ENCODE measurements around the gene TPX2. TPM values are rescaled to one million over a fixed set of nuclear protein-coding genes. Genes with fewer than 3 reads are reported as not detected.

The TPX2 gene
- polyA plus RNA-seq, 2 of the 4 experiments (the other 2 are of a cell fraction), result 92.9 TPM

DNA sequence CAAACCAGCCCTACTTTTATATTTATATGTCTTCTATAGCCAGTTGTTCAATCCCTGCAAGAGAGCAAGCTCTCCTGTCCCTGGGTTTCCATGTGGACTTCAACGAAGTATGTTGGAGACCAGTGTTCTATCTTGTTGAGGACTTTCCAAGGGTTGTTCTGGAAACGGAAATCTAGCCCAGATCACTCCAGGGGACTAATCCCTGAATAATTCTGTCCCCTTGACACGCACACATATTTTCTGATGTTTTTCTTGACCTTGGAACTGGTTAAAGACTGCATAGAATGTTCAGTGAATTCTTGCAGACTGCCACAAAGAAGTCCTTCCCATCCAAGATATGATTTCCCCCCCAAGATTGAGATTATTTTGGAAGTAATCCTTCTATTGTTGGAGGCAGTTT is 70.6 kb downstream of the TPX2 start:
- Histone ChIP-seq H3K4me1 (0 out of 3 replicates have a peak, but pooled peaks cover 4% of the 10 kb centered on the region), H3K4me3 (no peak overlapping the region), H3K9me3 (no peaks in the 10 kb centered on the region), H3K27ac (no peak overlapping the region), H3K4me2 (no peak overlapping the region)
- ATAC-seq (no peak), DNase-seq (ENCODE audit: low read depth in 1 of 2, low spot score in 1 of 2) (no peak), FAIRE-seq (no peak)
- 82% methylated on average over 3 of the region's 3 CpGs for WGBS (ENCODE audit: missing lambda C conversion rate)
- CTCF ChIA-PET, result interaction anchor here (0.9 to 3.8 kb wide), 6 partner anchors 13 to 282 kb away, joined by 3 to 32 read pairs (median 4); no protein-coding TSS in a partner anchor
- POLR2A ChIA-PET, result no interaction called here
- TF ChIP-seq ESRRA (IDR thresholded peaks at IDR 0.05; ENCODE audit: borderline replicate concordance, low read length), result no peak
- TF ChIP-seq, protein P1, sequence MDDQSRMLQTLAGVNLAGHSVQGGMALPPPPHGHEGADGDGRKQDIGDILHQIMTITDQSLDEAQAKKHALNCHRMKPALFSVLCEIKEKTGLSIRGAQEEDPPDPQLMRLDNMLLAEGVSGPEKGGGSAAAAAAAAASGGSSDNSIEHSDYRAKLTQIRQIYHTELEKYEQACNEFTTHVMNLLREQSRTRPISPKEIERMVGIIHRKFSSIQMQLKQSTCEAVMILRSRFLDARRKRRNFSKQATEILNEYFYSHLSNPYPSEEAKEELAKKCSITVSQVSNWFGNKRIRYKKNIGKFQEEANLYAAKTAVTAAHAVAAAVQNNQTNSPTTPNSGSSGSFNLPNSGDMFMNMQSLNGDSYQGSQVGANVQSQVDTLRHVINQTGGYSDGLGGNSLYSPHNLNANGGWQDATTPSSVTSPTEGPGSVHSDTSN (IDR thresholded peaks at IDR 0.05), result no peak
- no peak for TF ChIP-seq RCOR1 (IDR thresholded peaks at IDR 0.05; ENCODE audit: low read depth, low read length)
- TF ChIP-seq, protein P2, sequence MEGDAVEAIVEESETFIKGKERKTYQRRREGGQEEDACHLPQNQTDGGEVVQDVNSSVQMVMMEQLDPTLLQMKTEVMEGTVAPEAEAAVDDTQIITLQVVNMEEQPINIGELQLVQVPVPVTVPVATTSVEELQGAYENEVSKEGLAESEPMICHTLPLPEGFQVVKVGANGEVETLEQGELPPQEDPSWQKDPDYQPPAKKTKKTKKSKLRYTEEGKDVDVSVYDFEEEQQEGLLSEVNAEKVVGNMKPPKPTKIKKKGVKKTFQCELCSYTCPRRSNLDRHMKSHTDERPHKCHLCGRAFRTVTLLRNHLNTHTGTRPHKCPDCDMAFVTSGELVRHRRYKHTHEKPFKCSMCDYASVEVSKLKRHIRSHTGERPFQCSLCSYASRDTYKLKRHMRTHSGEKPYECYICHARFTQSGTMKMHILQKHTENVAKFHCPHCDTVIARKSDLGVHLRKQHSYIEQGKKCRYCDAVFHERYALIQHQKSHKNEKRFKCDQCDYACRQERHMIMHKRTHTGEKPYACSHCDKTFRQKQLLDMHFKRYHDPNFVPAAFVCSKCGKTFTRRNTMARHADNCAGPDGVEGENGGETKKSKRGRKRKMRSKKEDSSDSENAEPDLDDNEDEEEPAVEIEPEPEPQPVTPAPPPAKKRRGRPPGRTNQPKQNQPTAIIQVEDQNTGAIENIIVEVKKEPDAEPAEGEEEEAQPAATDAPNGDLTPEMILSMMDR (IDR thresholded peaks at IDR 0.05), result no peak
- no peak for TF ChIP-seq ZC3H11A (IDR thresholded peaks at IDR 0.05)
- no peak for TF ChIP-seq POLR2A (IDR thresholded peaks at IDR 0.05; ENCODE audit: low read length)
- TF ChIP-seq, protein P3, sequence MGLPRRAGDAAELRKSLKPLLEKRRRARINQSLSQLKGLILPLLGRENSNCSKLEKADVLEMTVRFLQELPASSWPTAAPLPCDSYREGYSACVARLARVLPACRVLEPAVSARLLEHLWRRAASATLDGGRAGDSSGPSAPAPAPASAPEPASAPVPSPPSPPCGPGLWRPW (IDR thresholded peaks at IDR 0.05), result no peak
- TF ChIP-seq CBX8 (IDR thresholded peaks at IDR 0.05), result no peak
- TF ChIP-seq, protein P4, sequence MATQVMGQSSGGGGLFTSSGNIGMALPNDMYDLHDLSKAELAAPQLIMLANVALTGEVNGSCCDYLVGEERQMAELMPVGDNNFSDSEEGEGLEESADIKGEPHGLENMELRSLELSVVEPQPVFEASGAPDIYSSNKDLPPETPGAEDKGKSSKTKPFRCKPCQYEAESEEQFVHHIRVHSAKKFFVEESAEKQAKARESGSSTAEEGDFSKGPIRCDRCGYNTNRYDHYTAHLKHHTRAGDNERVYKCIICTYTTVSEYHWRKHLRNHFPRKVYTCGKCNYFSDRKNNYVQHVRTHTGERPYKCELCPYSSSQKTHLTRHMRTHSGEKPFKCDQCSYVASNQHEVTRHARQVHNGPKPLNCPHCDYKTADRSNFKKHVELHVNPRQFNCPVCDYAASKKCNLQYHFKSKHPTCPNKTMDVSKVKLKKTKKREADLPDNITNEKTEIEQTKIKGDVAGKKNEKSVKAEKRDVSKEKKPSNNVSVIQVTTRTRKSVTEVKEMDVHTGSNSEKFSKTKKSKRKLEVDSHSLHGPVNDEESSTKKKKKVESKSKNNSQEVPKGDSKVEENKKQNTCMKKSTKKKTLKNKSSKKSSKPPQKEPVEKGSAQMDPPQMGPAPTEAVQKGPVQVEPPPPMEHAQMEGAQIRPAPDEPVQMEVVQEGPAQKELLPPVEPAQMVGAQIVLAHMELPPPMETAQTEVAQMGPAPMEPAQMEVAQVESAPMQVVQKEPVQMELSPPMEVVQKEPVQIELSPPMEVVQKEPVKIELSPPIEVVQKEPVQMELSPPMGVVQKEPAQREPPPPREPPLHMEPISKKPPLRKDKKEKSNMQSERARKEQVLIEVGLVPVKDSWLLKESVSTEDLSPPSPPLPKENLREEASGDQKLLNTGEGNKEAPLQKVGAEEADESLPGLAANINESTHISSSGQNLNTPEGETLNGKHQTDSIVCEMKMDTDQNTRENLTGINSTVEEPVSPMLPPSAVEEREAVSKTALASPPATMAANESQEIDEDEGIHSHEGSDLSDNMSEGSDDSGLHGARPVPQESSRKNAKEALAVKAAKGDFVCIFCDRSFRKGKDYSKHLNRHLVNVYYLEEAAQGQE (IDR thresholded peaks at IDR 0.05), result no peak
- no peak for TF ChIP-seq KDM1A (IDR thresholded peaks at IDR 0.05; ENCODE audit: low read depth)
- TF ChIP-seq TFCP2L1 (CRISPR knock-in tag; IDR thresholded peaks at IDR 0.05), result no peak
- TF ChIP-seq JUN (IDR thresholded peaks at IDR 0.05), result no peak
- TF ChIP-seq EHF (CRISPR knock-in tag; IDR thresholded peaks at IDR 0.05), result no peak
- TF ChIP-seq GATA3 (IDR thresholded peaks at IDR 0.05; ENCODE audit: borderline replicate concordance), result no peak
- no peak for TF ChIP-seq HOXB5 (CRISPR knock-in tag; IDR thresholded peaks at IDR 0.05)
- TF ChIP-seq, protein P5, sequence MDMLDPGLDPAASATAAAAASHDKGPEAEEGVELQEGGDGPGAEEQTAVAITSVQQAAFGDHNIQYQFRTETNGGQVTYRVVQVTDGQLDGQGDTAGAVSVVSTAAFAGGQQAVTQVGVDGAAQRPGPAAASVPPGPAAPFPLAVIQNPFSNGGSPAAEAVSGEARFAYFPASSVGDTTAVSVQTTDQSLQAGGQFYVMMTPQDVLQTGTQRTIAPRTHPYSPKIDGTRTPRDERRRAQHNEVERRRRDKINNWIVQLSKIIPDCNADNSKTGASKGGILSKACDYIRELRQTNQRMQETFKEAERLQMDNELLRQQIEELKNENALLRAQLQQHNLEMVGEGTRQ (IDR thresholded peaks at IDR 0.05), result no peak
- TF ChIP-seq CHD4 (IDR thresholded peaks at IDR 0.05; ENCODE audit: borderline replicate concordance), result no peak
- TF ChIP-seq NR3C1 (IDR thresholded peaks at IDR 0.05), result no peak
- no peak for TF ChIP-seq RARB (CRISPR knock-in tag; IDR thresholded peaks at IDR 0.05)
- no peak for TF ChIP-seq RFX5 (IDR thresholded peaks at IDR 0.05)

DNA sequence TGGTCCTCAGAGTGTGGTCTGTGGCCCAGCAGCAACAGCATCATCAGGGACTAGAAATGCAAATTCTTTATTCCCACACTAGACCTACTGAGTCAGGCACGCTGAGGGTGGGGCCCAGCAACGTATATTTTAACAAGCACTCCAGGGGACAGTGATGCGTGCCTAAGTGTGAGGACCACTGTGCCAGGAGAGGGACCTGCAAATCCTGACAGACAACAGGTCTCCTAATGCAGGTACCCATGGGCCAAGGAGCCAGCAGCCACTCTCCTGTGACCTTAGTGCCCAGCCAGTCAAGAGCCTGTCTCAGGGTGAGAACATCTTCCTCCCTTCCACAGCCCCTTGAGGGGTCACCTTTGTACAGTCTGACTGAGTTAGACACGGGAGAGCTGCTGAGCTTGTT is 72.1 kb downstream of the TPX2 start:
- Histone ChIP-seq H3K4me2 (no peak overlapping the region), H3K9me3 (no peaks in the 10 kb centered on the region), H3K27ac (no peak overlapping the region), H3K4me3 (no peak overlapping the region), H3K4me1 (0 out of 3 replicates have a peak, but pooled peaks cover 4% of the 10 kb centered on the region)
- ChIA-PET POLR2A (no interaction called here), CTCF (interaction anchor here (0.7 to 2.6 kb wide), 7 partner anchors 11 to 220 kb away, joined by 3 to 9 read pairs (median 4); no protein-coding TSS in a partner anchor)
- FAIRE-seq, result no peak
- TF ChIP-seq MYC (IDR thresholded peaks at IDR 0.05; ENCODE audit: borderline replicate concordance, low read length), result no peak
- TF ChIP-seq FOXS1 (CRISPR knock-in tag; IDR thresholded peaks at IDR 0.05), result no peak
- TF ChIP-seq KDM5A (IDR thresholded peaks at IDR 0.05), result no peak
- TF ChIP-seq EHF (CRISPR knock-in tag; IDR thresholded peaks at IDR 0.05), result no peak
- 88% methylated on average over 4 of the region's 4 CpGs for WGBS (ENCODE audit: missing lambda C conversion rate)
- no peak for ATAC-seq
- DNase-seq (ENCODE audit: low read depth in 1 of 2, low spot score in 1 of 2), result no peak
